ENCODE data around the gene GPR26. TPM values are rescaled to one million over a fixed set of nuclear protein-coding genes. Genes with fewer than 3 reads are reported as not detected.

GPR26 gene
- polyA plus RNA-seq, 1 of the 3 experiments (the other 2 are of a cell fraction) = not detected

DNA sequence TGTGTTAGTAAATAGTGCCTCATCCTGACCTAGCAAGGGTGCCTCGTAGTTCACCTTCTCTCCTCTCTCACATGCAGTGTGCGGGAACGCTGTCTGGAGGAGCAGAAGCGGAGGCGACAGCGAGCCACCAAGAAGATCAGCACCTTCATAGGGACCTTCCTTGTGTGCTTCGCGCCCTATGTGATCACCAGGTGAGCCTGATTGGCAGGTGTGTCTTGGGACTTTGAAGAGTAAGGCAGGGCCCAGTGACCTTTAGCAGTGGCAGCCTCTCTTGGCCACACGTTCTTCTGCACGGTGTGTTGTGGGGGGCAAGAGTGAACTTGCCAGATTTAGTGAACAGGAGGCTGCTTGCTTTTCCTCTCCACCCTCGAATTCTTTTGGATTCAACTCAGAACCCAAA, 8.6 kb downstream of the GPR26 start (continued):
- TF ChIP-seq RFX5 (IDR thresholded peaks at IDR 0.05; ENCODE audit: low read length) (no peak), MAX (IDR thresholded peaks at IDR 0.05; ENCODE audit: low read depth) (no peak), SIN3A (IDR thresholded peaks at IDR 0.05; ENCODE audit: borderline replicate concordance, low read depth, low read length) (no peak), FOXM1 (IDR thresholded peaks at IDR 0.05; ENCODE audit: low read depth) (no peak), SMC3 (IDR thresholded peaks at IDR 0.05; ENCODE audit: low read depth, low read length) (no peak)
- TF ChIP-seq, protein P1, sequence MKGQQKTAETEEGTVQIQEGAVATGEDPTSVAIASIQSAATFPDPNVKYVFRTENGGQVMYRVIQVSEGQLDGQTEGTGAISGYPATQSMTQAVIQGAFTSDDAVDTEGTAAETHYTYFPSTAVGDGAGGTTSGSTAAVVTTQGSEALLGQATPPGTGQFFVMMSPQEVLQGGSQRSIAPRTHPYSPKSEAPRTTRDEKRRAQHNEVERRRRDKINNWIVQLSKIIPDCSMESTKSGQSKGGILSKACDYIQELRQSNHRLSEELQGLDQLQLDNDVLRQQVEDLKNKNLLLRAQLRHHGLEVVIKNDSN (IDR thresholded peaks at IDR 0.05; ENCODE audit: borderline replicate concordance, low read depth) = no peak

GRCh38 chr10:123675811-123676210, 9.7 kb downstream of the GPR26 start:
- H3K4me1 ChIP-seq (ENCODE audit: control insufficient read depth in 1 of 2, insufficient read depth in 2 of 2, low read depth in 1 of 2, low read length in 1 of 2) = no peaks in the 10 kb centered on the region
- H3K9me2 ChIP-seq = no peaks in the 10 kb centered on the region
- WGBS (ENCODE audit: low lambda C conversion rate) = 28% methylated on average over 4 of the region's 4 CpGs
- no peak overlapping the region for H3K4me3 ChIP-seq (ENCODE audit: low read depth in 2 of 2, low read length in 1 of 2)
- no peak overlapping the region for H3K9ac ChIP-seq
- H2AFZ ChIP-seq (ENCODE audit: low read depth) = no peak overlapping the region
- H3K27me3 ChIP-seq (ENCODE audit: insufficient read depth) = no peaks in the 10 kb centered on the region
- CTCF ChIA-PET = interaction anchor here (1.1 to 1.5 kb wide), 2 partner anchors 292 to 542 kb away, joined by 3 read pairs; no protein-coding TSS in a partner anchor
- no peaks in the 10 kb centered on the region for H3K79me2 ChIP-seq (ENCODE audit: insufficient read depth)
- no peak overlapping the region for H3K27ac ChIP-seq (ENCODE audit: low read depth in 2 of 2, low read length in 1 of 2)
- POLR2A ChIA-PET = interaction anchor here (0.6 kb wide), 1 partner anchor 264 kb away, joined by 3 read pairs; no protein-coding TSS in a partner anchor
- no peak overlapping the region for H3K4me2 ChIP-seq
- DNase-seq = no peak
- no peak for TF ChIP-seq EZH2phosphoT487 (IDR thresholded peaks at IDR 0.05; ENCODE audit: borderline replicate concordance, low read depth)
- TF ChIP-seq GABPA (IDR thresholded peaks at IDR 0.05; ENCODE audit: low read depth) = no peak
- no peak for TF ChIP-seq IRF3 (IDR thresholded peaks at IDR 0.05; ENCODE audit: low read depth, low read length)
- no peak for TF ChIP-seq SMC3 (IDR thresholded peaks at IDR 0.05; ENCODE audit: low read depth, low read length)
- no peak for TF ChIP-seq GATA2 (CRISPR knock-in tag; IDR thresholded peaks at IDR 0.05)
- no peaks in the 10 kb centered on the region for H3F3A ChIP-seq (replicated peaks; ENCODE audit: insufficient read depth)
- no peaks in the 10 kb centered on the region for H3K36me3 ChIP-seq (replicated peaks in 1 of 2; ENCODE audit: control insufficient read depth in 1 of 2, insufficient read depth in 2 of 2, low read length in 1 of 2)
- no peaks in the 10 kb centered on the region for H3K9me3 ChIP-seq
- H4K20me1 ChIP-seq (ENCODE audit: insufficient read depth) = no peaks in the 10 kb centered on the region

DNA sequence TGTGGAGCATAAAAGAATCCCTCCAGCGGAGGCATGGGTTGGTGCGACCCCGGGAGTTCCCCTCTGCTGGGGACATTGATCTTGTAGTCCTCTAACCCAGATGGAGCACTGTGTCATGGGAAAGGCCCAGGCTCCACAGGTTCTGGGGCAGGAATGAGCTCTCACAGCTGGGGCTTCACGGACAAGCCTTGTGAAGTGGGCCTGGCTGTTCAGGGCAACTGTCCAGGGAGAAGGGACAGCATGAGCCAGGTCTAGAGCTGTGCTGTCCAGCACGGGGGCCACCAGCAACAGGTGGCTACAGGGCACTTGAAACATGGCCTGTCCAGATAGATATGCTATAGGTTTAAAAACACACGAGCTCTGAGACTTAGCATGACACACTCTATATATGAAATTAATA, 11.4 kb downstream of the GPR26 start:
- Histone ChIP-seq H3K4me2 (no peak overlapping the region), H3K36me3 (replicated peaks in 1 of 2; ENCODE audit: control insufficient read depth in 1 of 2, insufficient read depth in 2 of 2, low read length in 1 of 2) (no peaks in the 10 kb centered on the region), H3K27ac (ENCODE audit: low read depth in 2 of 2, low read length in 1 of 2) (no peak overlapping the region), H3F3A (replicated peaks; ENCODE audit: insufficient read depth) (no peaks in the 10 kb centered on the region), H3K79me2 (ENCODE audit: insufficient read depth) (no peaks in the 10 kb centered on the region), H3K9me2 (no peaks in the 10 kb centered on the region), H3K4me3 (ENCODE audit: low read depth in 2 of 2, low read length in 1 of 2) (no peak overlapping the region), H3K9ac (no peak overlapping the region), H3K27me3 (ENCODE audit: insufficient read depth) (no peaks in the 10 kb centered on the region), H3K4me1 (ENCODE audit: control insufficient read depth in 1 of 2, insufficient read depth in 2 of 2, low read depth in 1 of 2, low read length in 1 of 2) (no peaks in the 10 kb centered on the region), H4K20me1 (ENCODE audit: insufficient read depth) (no peaks in the 10 kb centered on the region), H2AFZ (ENCODE audit: low read depth) (no peak overlapping the region), H3K9me3 (no peaks in the 10 kb centered on the region)
- TF ChIP-seq FOSL2 (IDR thresholded peaks at IDR 0.05; ENCODE audit: borderline replicate concordance, low read depth) (no peak), TCF12 (IDR thresholded peaks at IDR 0.05) (no peak), MXI1 (IDR thresholded peaks at IDR 0.05; ENCODE audit: low read depth, low read length) (no peak), TEAD4 (IDR thresholded peaks at IDR 0.05; ENCODE audit: borderline replicate concordance, insufficient read depth) (no peak), NRF1 (IDR thresholded peaks at IDR 0.05; ENCODE audit: low read depth, low read length) (no peak), RCOR1 (IDR thresholded peaks at IDR 0.05; ENCODE audit: low read length) (no peak), IRF3 (IDR thresholded peaks at IDR 0.05; ENCODE audit: low read depth, low read length) (no peak)
- POLR2A ChIA-PET = no interaction called here
- CTCF ChIA-PET = no interaction called here
- 10% methylated on average over 3 of the region's 6 CpGs for WGBS (ENCODE audit: low lambda C conversion rate)
- no peak for DNase-seq
